ENCODE data around the gene ACSL6.

DNA sequence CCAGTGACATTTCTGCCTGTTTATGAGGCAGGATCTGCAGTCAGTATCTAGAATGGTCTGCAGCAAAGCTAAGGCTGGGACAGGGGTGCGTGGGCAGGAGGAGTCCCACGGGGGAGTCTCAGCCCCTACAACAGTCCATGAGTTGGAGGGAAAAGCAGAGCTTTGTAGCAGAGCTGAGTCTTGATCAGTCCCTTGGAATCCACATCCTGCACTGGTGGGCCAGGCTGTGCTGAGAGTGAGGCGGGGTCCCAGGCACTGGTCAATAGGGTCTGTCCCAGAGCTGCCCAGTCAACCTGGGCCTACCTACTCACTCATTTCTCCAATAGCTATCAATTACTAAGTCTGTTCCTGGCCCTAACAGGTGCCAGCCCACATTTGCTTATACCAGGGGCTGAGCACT is 5.9 kb downstream of the ACSL6 start:
- TF ChIP-seq EP300 (IDR thresholded peaks at IDR 0.05): no peak
- TF ChIP-seq POLR2A (IDR thresholded peaks at IDR 0.05): no peak
- TF ChIP-seq, protein P1, sequence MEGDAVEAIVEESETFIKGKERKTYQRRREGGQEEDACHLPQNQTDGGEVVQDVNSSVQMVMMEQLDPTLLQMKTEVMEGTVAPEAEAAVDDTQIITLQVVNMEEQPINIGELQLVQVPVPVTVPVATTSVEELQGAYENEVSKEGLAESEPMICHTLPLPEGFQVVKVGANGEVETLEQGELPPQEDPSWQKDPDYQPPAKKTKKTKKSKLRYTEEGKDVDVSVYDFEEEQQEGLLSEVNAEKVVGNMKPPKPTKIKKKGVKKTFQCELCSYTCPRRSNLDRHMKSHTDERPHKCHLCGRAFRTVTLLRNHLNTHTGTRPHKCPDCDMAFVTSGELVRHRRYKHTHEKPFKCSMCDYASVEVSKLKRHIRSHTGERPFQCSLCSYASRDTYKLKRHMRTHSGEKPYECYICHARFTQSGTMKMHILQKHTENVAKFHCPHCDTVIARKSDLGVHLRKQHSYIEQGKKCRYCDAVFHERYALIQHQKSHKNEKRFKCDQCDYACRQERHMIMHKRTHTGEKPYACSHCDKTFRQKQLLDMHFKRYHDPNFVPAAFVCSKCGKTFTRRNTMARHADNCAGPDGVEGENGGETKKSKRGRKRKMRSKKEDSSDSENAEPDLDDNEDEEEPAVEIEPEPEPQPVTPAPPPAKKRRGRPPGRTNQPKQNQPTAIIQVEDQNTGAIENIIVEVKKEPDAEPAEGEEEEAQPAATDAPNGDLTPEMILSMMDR (IDR thresholded peaks at IDR 0.05): no peak
- TF ChIP-seq POLR2AphosphoS5 (IDR thresholded peaks at IDR 0.05): no peak
